ENCODE measurements around the gene KIRREL2.
A peak's percentile ranks its signal among the peaks of the same experiment; 100 is the strongest.
"Not testable (repeated sequence)": the region's sequence is repeated elsewhere in the genome, so short reads cannot be mapped to it uniquely, and the experiment has no call there.

Gene KIRREL2

GRCh38 chr19:35833972-35834371 lies 22.7 kb upstream of the KIRREL2 start:
- no peaks in the 10 kb centered on the region for H3K4me1 Mint-ChIP-seq
- H3K4me3 Mint-ChIP-seq = no peak overlapping the region
- ATAC-seq (replicated peaks) (no peak), DNase-seq (no peak)
- no peak overlapping the region for H3K27ac Mint-ChIP-seq
- H3K36me3 Mint-ChIP-seq = no peaks in the 10 kb centered on the region
- H3K9me3 Mint-ChIP-seq = peaks cover 0 to 3% of the 10 kb centered on the region in 2 donors
- H3K27me3 Mint-ChIP-seq = peaks cover 48 to 53% of the 10 kb centered on the region in 2 donors

DNA sequence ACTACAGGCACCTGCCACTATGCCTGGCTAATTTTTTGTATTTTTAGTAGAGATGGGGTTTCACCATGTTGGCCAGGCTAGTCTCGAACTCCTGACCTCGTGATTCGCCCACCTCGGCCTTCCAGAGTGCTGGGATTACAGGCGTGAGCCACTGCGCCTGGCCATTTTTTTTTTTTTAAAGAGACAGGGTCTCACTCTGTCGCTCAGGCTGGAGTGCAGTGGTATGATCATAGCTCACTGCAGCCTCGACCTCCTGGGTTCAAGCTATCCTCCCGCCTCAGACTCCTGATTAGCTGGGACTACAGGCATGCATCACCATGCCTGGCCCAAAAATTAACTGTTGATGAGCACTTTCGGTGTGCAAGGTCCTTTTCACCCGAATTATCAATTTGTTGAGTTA lies 20.6 kb upstream of the KIRREL2 start:
- not testable (repeated sequence) for H3K27ac Mint-ChIP-seq; ATAC-seq (replicated peaks); H3K36me3 Mint-ChIP-seq; H3K4me3 Mint-ChIP-seq; H3K4me1 Mint-ChIP-seq; DNase-seq; H3K9me3 Mint-ChIP-seq
- peaks cover 34 to 37% of the 10 kb centered on the region in 2 donors for H3K27me3 Mint-ChIP-seq

- H3K27me3 Mint-ChIP-seq = peaks cover 54 to 56% of the 10 kb centered on the region in 2 donors
- H3K4me3 Mint-ChIP-seq = no peak overlapping the region
- peaks cover 0 to 7% of the 10 kb centered on the region in 2 donors for H3K36me3 Mint-ChIP-seq
- peaks cover 11 to 24% of the 10 kb centered on the region in 2 donors for H3K4me1 Mint-ChIP-seq
- ATAC-seq (replicated peaks) (no peak), DNase-seq (no peak)
- H3K9me3 Mint-ChIP-seq = peaks cover 8 to 9% of the 10 kb centered on the region in 2 donors
- no peak overlapping the region for H3K27ac Mint-ChIP-seq
Observed at GRCh38 chr19:35841961-35842595, 14.6 kb upstream of the KIRREL2 start.

DNA sequence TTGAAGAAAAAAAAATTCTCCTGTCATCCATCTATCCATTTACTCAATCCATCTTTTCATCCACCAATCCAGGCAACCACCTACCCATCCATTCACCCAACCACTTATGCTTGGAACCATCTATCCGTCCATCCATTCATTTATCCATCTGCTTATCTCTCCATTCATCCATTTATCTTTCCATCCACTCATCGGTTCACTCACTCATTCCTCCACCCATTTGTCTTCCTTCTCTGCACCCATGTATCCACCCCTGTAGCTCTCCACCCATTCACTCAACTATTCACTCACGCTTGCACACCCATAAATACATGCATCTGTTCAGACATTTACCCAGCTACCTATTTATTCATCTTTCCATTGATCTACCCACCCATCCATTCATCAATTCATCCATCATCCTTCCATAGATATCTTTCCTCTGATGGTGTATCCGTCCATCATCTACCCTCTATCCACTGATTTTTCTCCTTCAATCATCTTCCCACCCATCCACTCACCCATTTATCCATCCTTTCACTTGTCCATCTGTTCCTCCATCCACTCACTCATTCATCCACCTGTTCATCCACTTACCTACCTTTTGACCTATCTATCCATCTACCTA lies 13.9 kb upstream of the KIRREL2 start:
- H3K27me3 Mint-ChIP-seq = peaks cover 50 to 62% of the 10 kb centered on the region in 2 donors
- H3K4me3 Mint-ChIP-seq = no peak overlapping the region
- ATAC-seq (replicated peaks) = no peak
- no peak for DNase-seq
- peaks cover 0 to 7% of the 10 kb centered on the region in 2 donors for H3K36me3 Mint-ChIP-seq
- H3K9me3 Mint-ChIP-seq = peaks cover 8 to 9% of the 10 kb centered on the region in 2 donors
- peaks cover 11 to 24% of the 10 kb centered on the region in 2 donors for H3K4me1 Mint-ChIP-seq
- no peak overlapping the region for H3K27ac Mint-ChIP-seq

DNA sequence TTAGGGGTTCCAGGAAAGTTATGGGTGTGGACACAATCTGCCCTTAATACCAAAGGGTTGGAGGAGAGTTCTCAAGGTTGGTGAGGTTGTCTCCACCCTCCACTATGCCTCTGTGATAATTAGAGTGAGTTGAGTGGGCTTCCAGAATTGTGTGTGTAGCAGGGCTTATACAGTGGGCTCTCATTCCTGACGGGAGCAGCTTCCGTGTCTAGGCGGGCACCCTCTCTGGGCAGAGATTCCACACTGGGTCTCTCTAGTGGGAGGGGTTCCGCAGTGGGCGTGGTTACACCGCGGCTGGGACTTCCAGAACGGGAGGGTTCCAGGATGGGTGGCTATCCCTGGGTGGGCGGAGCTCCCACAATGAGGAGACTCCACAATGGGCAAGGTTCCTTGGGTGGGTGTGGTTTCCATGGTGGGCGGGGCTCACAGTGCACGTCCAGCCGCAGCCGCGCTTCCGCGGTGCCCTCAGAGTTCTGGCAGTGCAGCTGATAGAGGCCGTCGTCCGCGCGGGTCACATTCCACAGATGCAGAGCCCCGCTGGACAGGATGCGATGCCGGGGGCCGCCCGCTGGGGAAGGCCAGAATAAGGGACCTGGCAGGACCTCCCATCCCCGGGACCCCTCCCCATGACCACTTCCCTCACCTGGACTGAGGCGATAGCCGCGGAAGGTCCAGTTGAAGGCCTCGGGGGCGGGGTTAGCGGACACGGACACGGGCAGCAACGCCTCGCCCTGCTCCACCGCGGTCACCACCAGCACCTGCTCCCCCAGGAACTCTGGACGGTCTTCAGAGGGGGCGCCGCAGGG lies 12.8 kb upstream of the KIRREL2 start:
- Mint-ChIP-seq H3K4me3 (peak overlapping the region in 1 of 2 donors; percentile 21), H3K27ac (no peak overlapping the region), H3K9me3 (peaks cover 8 to 9% of the 10 kb centered on the region in 2 donors), H3K27me3 (peaks cover 60 to 72% of the 10 kb centered on the region in 2 donors), H3K4me1 (peaks cover 11 to 24% of the 10 kb centered on the region in 2 donors), H3K36me3 (peaks cover 0 to 7% of the 10 kb centered on the region in 2 donors)
- no peak for DNase-seq
- no peak for ATAC-seq (replicated peaks)

GRCh38 chr19:35844482-35845214 lies 12.1 kb upstream of the KIRREL2 start:
- H3K27ac Mint-ChIP-seq = no peak overlapping the region
- H3K27me3 Mint-ChIP-seq = peaks cover 65 to 72% of the 10 kb centered on the region in 2 donors
- H3K4me1 Mint-ChIP-seq = peaks cover 11 to 24% of the 10 kb centered on the region in 2 donors
- DNase-seq (no peak), ATAC-seq (replicated peaks) (no peak)
- peaks cover 0 to 7% of the 10 kb centered on the region in 2 donors for H3K36me3 Mint-ChIP-seq
- H3K9me3 Mint-ChIP-seq = peaks cover 7 to 8% of the 10 kb centered on the region in 2 donors
- peak overlapping the region; percentile 29 to 76 for H3K4me3 Mint-ChIP-seq

GRCh38 chr19:35845215-35846037 lies 11.3 kb upstream of the KIRREL2 start:
- H3K4me1 Mint-ChIP-seq = peaks cover 11 to 24% of the 10 kb centered on the region in 2 donors
- no peak overlapping the region for H3K27ac Mint-ChIP-seq
- peaks cover 65 to 78% of the 10 kb centered on the region in 2 donors for H3K27me3 Mint-ChIP-seq
- peaks cover 7 to 8% of the 10 kb centered on the region in 2 donors for H3K9me3 Mint-ChIP-seq
- H3K4me3 Mint-ChIP-seq = peak overlapping the region; percentile 29 to 76
- peaks cover 0 to 7% of the 10 kb centered on the region in 2 donors for H3K36me3 Mint-ChIP-seq
- ATAC-seq (replicated peaks) (peak; percentile 41 to 49), DNase-seq (no peak)

DNA sequence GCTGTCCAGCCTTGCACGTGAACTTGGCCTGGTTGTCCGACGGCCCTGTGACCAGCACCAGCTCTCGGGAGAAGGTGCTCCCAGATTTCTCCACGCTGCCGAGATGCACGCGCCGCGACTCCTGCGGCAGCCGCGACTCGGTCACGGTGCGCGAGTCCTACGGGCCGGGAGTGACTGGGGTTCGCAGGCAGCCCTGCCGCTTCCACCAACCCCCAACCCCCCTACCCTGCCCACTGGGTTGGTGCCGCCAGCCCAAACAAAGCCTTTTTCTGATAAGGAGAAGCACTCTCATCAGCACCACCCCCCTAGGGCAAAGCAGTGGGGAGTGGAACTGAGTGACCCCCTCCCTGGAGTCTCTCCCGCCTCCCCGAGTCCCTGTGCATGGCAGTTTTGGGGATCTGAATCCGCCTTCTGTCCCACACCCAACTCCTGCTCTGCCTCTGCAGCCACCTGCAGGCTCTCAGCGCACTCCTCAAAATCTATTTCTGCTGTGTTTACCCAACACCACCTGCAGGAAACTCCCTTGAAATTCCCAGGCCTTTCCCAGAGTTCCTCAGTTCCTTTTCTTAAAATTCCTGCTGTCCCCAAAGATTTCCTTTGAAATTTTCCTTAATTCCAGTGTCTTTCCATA lies 10.6 kb upstream of the KIRREL2 start:
- peaks cover 13 to 30% of the 10 kb centered on the region in 2 donors for H3K4me1 Mint-ChIP-seq
- ATAC-seq (replicated peaks) (peak; percentile 37 to 42), DNase-seq (no peak)
- no peak overlapping the region for H3K27ac Mint-ChIP-seq
- peaks cover 7 to 8% of the 10 kb centered on the region in 2 donors for H3K9me3 Mint-ChIP-seq
- H3K4me3 Mint-ChIP-seq = peak overlapping the region; percentile 54 to 63
- H3K27me3 Mint-ChIP-seq = peaks cover 72 to 85% of the 10 kb centered on the region in 2 donors
- peaks cover 0 to 7% of the 10 kb centered on the region in 2 donors for H3K36me3 Mint-ChIP-seq

DNA sequence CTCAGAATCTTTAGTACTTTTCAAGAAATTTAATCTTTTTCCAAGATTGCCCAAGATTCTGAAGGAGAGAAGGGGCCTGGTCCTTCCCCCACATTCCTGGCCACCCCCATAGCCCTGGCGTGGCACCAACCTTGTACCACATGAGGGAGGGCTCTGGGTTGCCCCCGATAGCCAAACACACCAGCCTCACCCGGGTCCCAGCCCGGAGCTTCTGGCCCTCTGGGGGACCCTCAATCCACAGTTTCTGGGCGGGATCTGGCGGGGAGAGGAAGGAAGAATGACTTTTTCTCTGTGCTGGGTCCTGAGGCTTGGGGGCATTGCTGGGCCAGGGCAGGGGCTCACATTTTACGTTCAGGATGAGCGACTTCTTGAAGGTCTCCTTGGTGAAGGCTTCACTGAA lies 8.8 kb upstream of the KIRREL2 start:
- DNase-seq = no peak
- H3K36me3 Mint-ChIP-seq = peaks cover 0 to 3% of the 10 kb centered on the region in 2 donors
- peaks cover 13 to 30% of the 10 kb centered on the region in 2 donors for H3K4me1 Mint-ChIP-seq
- H3K27me3 Mint-ChIP-seq = peaks cover 76 to 86% of the 10 kb centered on the region in 2 donors
- H3K4me3 Mint-ChIP-seq = no peak overlapping the region
- no peak for ATAC-seq (replicated peaks)
- H3K9me3 Mint-ChIP-seq = peaks cover 2 to 3% of the 10 kb centered on the region in 2 donors
- no peak overlapping the region for H3K27ac Mint-ChIP-seq

DNA sequence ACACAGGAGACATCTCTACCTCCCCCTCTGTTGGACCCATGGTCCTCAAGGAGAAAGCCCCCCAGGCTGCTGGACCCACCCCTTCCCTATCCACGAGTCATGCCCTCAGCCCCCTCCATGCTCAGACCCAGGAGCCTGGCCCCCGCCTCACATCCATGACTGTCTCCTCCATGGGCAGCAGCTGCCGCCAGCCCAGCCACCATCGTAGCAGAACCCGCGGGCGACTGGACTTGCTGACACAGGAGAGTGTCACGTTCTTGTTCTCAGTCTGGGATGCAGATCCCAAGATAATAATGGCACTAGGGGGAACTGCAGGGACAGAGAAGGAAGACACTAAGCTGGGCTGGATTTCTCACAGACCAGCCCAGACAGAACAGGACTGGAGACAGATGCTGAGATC lies 8.2 kb upstream of the KIRREL2 start:
- Mint-ChIP-seq H3K36me3 (peaks cover 0 to 3% of the 10 kb centered on the region in 2 donors), H3K4me3 (no peak overlapping the region), H3K4me1 (peaks cover 15 to 30% of the 10 kb centered on the region in 2 donors), H3K27ac (no peak overlapping the region), H3K27me3 (peaks cover 76 to 86% of the 10 kb centered on the region in 2 donors), H3K9me3 (no peaks in the 10 kb centered on the region)
- DNase-seq = no peak
- no peak for ATAC-seq (replicated peaks)

DNA sequence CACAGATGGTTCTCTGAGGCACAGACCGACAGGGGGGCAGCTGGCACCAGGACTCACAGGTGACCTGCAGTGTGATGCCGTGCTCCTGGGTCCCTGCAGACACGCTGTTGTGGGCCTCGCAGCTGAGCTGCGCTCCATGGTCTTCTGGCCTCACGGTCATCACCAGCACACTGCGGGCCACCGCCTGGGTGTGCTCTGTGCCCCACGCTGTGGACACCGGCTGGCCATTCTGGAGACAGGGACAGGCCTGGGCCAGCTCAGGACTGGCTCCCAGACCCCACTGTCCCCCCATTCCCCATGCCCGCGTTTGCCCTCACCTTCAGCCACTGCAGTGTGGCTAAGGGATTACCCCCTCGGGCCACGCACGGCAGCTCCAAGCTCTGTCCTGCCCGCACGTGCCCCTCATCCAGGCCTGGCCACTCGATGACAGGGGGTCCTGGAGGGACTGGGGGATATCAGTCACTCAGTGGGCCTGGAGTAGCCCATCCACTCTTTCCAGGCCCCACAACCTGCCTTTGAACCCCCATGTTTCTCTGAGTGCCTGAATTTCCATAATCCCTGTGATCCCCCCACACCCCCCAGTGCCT lies 7.7 kb upstream of the KIRREL2 start:
- no peaks in the 10 kb centered on the region for H3K9me3 Mint-ChIP-seq
- no peak for ATAC-seq (replicated peaks)
- peaks cover 15 to 30% of the 10 kb centered on the region in 2 donors for H3K4me1 Mint-ChIP-seq
- DNase-seq = no peak
- no peak overlapping the region for H3K4me3 Mint-ChIP-seq
- H3K36me3 Mint-ChIP-seq = peaks cover 0 to 3% of the 10 kb centered on the region in 2 donors
- H3K27ac Mint-ChIP-seq = no peak overlapping the region
- H3K27me3 Mint-ChIP-seq = peaks cover 71 to 82% of the 10 kb centered on the region in 2 donors

DNA sequence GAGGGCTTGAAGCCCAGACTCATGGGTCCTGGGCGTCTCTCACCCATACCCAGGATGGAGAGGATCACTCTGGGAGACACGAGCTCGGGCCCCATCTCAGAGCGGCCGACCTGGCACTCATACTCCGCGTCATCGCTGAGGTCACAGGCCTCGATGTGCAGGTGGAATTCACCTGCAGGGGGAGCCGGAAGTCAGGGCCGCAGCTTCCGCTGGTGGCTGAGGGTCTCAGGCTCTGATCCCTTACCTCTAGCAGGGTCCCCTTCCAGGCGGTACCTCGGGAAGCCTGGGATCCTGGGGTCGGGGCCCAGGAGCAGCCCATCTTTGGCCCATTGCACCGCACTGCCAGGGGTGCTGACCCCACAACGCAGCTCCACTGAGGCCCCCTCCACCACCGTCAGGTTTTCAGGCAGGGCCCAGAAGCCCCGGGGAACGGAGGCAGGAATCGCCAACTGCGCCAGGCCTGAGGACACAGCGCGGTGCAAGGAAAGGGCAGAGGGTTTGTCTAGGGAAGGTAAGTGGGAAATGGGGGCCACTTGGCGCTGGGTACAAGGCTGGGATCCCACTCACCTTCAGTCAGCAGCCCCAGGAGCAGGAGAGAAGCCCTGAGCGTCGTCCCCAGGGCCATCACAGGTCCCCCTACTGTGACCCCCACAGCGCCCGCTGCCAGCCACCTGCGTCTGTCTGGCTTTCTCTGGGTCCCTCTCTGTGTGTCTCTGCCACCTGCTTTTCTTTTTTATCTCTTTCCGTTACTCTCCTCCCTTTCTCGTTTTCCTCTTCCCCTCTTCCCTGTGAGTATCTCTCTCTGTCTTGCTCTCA lies 5.3 kb upstream of the KIRREL2 start:
- H3K36me3 Mint-ChIP-seq = no peaks in the 10 kb centered on the region
- H3K27me3 Mint-ChIP-seq = peaks cover 69 to 79% of the 10 kb centered on the region in 2 donors
- no peaks in the 10 kb centered on the region for H3K9me3 Mint-ChIP-seq
- peaks cover 8 to 10% of the 10 kb centered on the region in 2 donors for H3K4me1 Mint-ChIP-seq
- ATAC-seq (replicated peaks) (no peak), DNase-seq (no peak)
- no peak overlapping the region for H3K27ac Mint-ChIP-seq
- H3K4me3 Mint-ChIP-seq = no peak overlapping the region
